Memory B cell (primary cell): ENCODE results near the gene ARL5A.

Source experiments
- ATAC-seq: fragments of 150-1000 bp; cut with Tn5 transposase; 2 replicates; pipeline ENCODE4 v1.10.0; 2021; ENCODE audit warnings: low read depth, mild to moderate bottlenecking, moderate library complexity
- DNase-seq, 2 donors: peaks; one replicate each; pipeline ENCODE4 v3.0.0; 2022; ENCODE audit warnings: low spot score in 2 of 2
- H3K27ac Mint-ChIP-seq: one replicate; pipeline ENCODE4 v1.8.0; 2022; ENCODE audit warnings: mild to moderate bottlenecking, moderate library complexity, mixed read lengths
- H3K27me3 Mint-ChIP-seq: one replicate; pipeline ENCODE4 v1.8.0; 2022; ENCODE audit warnings: mixed read lengths
- H3K36me3 Mint-ChIP-seq: one replicate; pipeline ENCODE4 v1.8.0; 2022; ENCODE audit warnings: mild to moderate bottlenecking, mixed read lengths
- H3K4me1 Mint-ChIP-seq: one replicate; pipeline ENCODE4 v1.8.0; 2022; ENCODE audit warnings: mixed read lengths
- H3K4me3 Mint-ChIP-seq: one replicate; pipeline ENCODE4 v1.8.0; 2022; ENCODE audit warnings: mild to moderate bottlenecking, moderate library complexity, mixed read lengths
- H3K9me3 Mint-ChIP-seq: one replicate; pipeline ENCODE4 v1.8.0; 2022; ENCODE audit warnings: mixed read lengths

The ARL5A gene

GRCh38 chr2:151777935-151778334, 50.3 kb downstream of the ARL5A start:
- peak overlapping the region; percentile 88 for H3K27ac Mint-ChIP-seq
- peaks cover 44% of the 10 kb centered on the region for H3K36me3 Mint-ChIP-seq
- ATAC-seq, result no peak
- peaks cover 1% of the 10 kb centered on the region for H3K9me3 Mint-ChIP-seq
- no peaks in the 10 kb centered on the region for H3K27me3 Mint-ChIP-seq
- DNase-seq, result no peak
- H3K4me1 Mint-ChIP-seq, result peaks cover 24% of the 10 kb centered on the region
- H3K4me3 Mint-ChIP-seq, result no peak overlapping the region

GRCh38 chr2:151777487-151777886, 50.7 kb downstream of the ARL5A start:
- Mint-ChIP-seq H3K9me3 (peaks cover 1% of the 10 kb centered on the region), H3K4me3 (no peak overlapping the region), H3K27me3 (no peaks in the 10 kb centered on the region), H3K36me3 (peaks cover 44% of the 10 kb centered on the region), H3K27ac (peak overlapping the region; percentile 88), H3K4me1 (peaks cover 24% of the 10 kb centered on the region)
- DNase-seq, result no peak
- no peak for ATAC-seq

- peaks cover 1% of the 10 kb centered on the region for H3K9me3 Mint-ChIP-seq
- no peaks in the 10 kb centered on the region for H3K27me3 Mint-ChIP-seq
- H3K27ac Mint-ChIP-seq, result peak overlapping the region; percentile 88
- peaks cover 41% of the 10 kb centered on the region for H3K36me3 Mint-ChIP-seq
- DNase-seq (no peak), ATAC-seq (no peak)
- H3K4me1 Mint-ChIP-seq, result peaks cover 33% of the 10 kb centered on the region
- no peak overlapping the region for H3K4me3 Mint-ChIP-seq
These were observed 51.9 kb downstream of the ARL5A start for GRCh38 chr2:151776367-151776766.

- DNase-seq (no peak), ATAC-seq (no peak)
- H3K9me3 Mint-ChIP-seq, result no peaks in the 10 kb centered on the region
- peak overlapping the region; percentile 55 for H3K4me3 Mint-ChIP-seq
- no peaks in the 10 kb centered on the region for H3K27me3 Mint-ChIP-seq
- peaks cover 41% of the 10 kb centered on the region for H3K4me1 Mint-ChIP-seq
- H3K36me3 Mint-ChIP-seq, result peaks cover 37% of the 10 kb centered on the region
- peak overlapping the region; percentile 88 for H3K27ac Mint-ChIP-seq
These were observed 53.0 kb downstream of the ARL5A start for GRCh38 chr2:151775057-151775740.

GRCh38 chr2:151774506-151774905, 53.7 kb downstream of the ARL5A start:
- H3K9me3 Mint-ChIP-seq, result peaks cover 2% of the 10 kb centered on the region
- peak overlapping the region; percentile 55 for H3K4me3 Mint-ChIP-seq
- DNase-seq, result no peak
- peak overlapping the region; percentile 88 for H3K27ac Mint-ChIP-seq
- peaks cover 46% of the 10 kb centered on the region for H3K4me1 Mint-ChIP-seq
- peaks cover 34% of the 10 kb centered on the region for H3K36me3 Mint-ChIP-seq
- no peak for ATAC-seq
- no peaks in the 10 kb centered on the region for H3K27me3 Mint-ChIP-seq

- Mint-ChIP-seq H3K4me3 (peak overlapping the region; percentile 12), H3K27me3 (no peaks in the 10 kb centered on the region), H3K36me3 (peaks cover 14% of the 10 kb centered on the region), H3K27ac (peak overlapping the region; percentile 100), H3K4me1 (peaks cover 52% of the 10 kb centered on the region), H3K9me3 (peaks cover 2% of the 10 kb centered on the region)
- ATAC-seq (peak; percentile 92), DNase-seq (peak; percentile 62 to 84)
These were observed 56.4 kb downstream of the ARL5A start for GRCh38 chr2:151771599-151772358.

GRCh38 chr2:151770995-151771394, 57.2 kb downstream of the ARL5A start:
- peaks cover 57% of the 10 kb centered on the region for H3K4me1 Mint-ChIP-seq

GRCh38 chr2:151769606-151770005, 58.6 kb downstream of the ARL5A start:
- Mint-ChIP-seq H3K9me3 (peaks cover 2% of the 10 kb centered on the region), H3K27ac (peak overlapping the region; percentile 100), H3K4me3 (no peak overlapping the region), H3K27me3 (no peaks in the 10 kb centered on the region), H3K4me1 (peaks cover 60% of the 10 kb centered on the region), H3K36me3 (peaks cover 2% of the 10 kb centered on the region)
- DNase-seq, result no peak
- no peak for ATAC-seq

More at GRCh38 chr2:151770995-151771394, 57.2 kb downstream of the ARL5A start:
- Mint-ChIP-seq H3K36me3 (peaks cover 7% of the 10 kb centered on the region), H3K9me3 (peaks cover 2% of the 10 kb centered on the region), H3K27me3 (no peaks in the 10 kb centered on the region), H3K27ac (peak overlapping the region; percentile 100), H3K4me3 (peak overlapping the region; percentile 6)
- ATAC-seq, result peak; percentile 12
- DNase-seq, result no peak

- peaks cover 2% of the 10 kb centered on the region for H3K36me3 Mint-ChIP-seq
- DNase-seq, result no peak
- H3K27ac Mint-ChIP-seq, result peak overlapping the region; percentile 94
- ATAC-seq, result no peak
- H3K4me1 Mint-ChIP-seq, result peaks cover 70% of the 10 kb centered on the region
- no peak overlapping the region for H3K4me3 Mint-ChIP-seq
- H3K27me3 Mint-ChIP-seq, result no peaks in the 10 kb centered on the region
- peaks cover 2% of the 10 kb centered on the region for H3K9me3 Mint-ChIP-seq
These were observed 60.7 kb downstream of the ARL5A start for GRCh38 chr2:151767536-151767935.

- ATAC-seq (peak; percentile 62), DNase-seq (peak; percentile 33 to 34)
- Mint-ChIP-seq H3K27ac (peak overlapping the region; percentile 94), H3K4me3 (peak overlapping the region; percentile 76), H3K36me3 (peaks cover 2% of the 10 kb centered on the region), H3K9me3 (peaks cover 2% of the 10 kb centered on the region), H3K27me3 (no peaks in the 10 kb centered on the region), H3K4me1 (peaks cover 63% of the 10 kb centered on the region)
These were observed 61.6 kb downstream of the ARL5A start for GRCh38 chr2:151766437-151767153.

GRCh38 chr2:151765760-151766410, 62.3 kb downstream of the ARL5A start:
- H3K9me3 Mint-ChIP-seq, result peaks cover 2% of the 10 kb centered on the region
- H3K4me1 Mint-ChIP-seq, result peaks cover 59% of the 10 kb centered on the region
- peak overlapping the region; percentile 76 for H3K4me3 Mint-ChIP-seq
- no peaks in the 10 kb centered on the region for H3K27me3 Mint-ChIP-seq
- ATAC-seq, result peak; percentile 67
- H3K27ac Mint-ChIP-seq, result peak overlapping the region; percentile 94
- H3K36me3 Mint-ChIP-seq, result peaks cover 2% of the 10 kb centered on the region
- peak in 1 of 2 donors; percentile 30 for DNase-seq

- DNase-seq (no peak), ATAC-seq (no peak)
- Mint-ChIP-seq H3K27ac (peak overlapping the region; percentile 83), H3K9me3 (no peaks in the 10 kb centered on the region), H3K36me3 (peaks cover 2% of the 10 kb centered on the region), H3K4me3 (no peak overlapping the region), H3K4me1 (peaks cover 45% of the 10 kb centered on the region), H3K27me3 (no peaks in the 10 kb centered on the region)
These were observed 65.5 kb downstream of the ARL5A start for GRCh38 chr2:151762694-151763093.

GRCh38 chr2:151761687-151762086, 66.5 kb downstream of the ARL5A start:
- ATAC-seq (no peak), DNase-seq (no peak)
- peaks cover 1% of the 10 kb centered on the region for H3K9me3 Mint-ChIP-seq
- peaks cover 5% of the 10 kb centered on the region for H3K36me3 Mint-ChIP-seq
- H3K4me3 Mint-ChIP-seq, result no peak overlapping the region
- peaks cover 42% of the 10 kb centered on the region for H3K4me1 Mint-ChIP-seq
- no peaks in the 10 kb centered on the region for H3K27me3 Mint-ChIP-seq
- no peak overlapping the region for H3K27ac Mint-ChIP-seq
